Measurements from ENCODE around the gene GRIN3A.

DNA sequence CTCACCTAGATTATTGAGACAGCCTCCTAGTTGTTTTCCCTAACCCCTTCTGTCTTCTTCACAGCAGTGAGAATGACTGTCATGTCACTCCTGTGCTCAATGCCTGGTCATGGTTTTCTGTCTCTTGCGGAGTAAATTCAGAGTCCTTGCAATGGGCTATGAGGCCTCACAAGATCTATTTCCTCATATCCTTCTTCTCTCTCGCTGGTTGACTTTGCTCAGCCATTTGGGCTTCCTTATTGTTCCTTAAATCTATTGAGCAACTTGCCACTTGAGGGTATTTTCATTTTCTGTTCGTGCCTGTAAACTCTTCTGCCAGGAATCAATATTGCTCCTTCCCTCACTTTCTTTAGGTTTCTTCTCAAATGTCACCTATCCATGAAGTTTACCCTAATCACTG lies 152.7 kb downstream of the GRIN3A start:
- TF ChIP-seq, protein P1, sequence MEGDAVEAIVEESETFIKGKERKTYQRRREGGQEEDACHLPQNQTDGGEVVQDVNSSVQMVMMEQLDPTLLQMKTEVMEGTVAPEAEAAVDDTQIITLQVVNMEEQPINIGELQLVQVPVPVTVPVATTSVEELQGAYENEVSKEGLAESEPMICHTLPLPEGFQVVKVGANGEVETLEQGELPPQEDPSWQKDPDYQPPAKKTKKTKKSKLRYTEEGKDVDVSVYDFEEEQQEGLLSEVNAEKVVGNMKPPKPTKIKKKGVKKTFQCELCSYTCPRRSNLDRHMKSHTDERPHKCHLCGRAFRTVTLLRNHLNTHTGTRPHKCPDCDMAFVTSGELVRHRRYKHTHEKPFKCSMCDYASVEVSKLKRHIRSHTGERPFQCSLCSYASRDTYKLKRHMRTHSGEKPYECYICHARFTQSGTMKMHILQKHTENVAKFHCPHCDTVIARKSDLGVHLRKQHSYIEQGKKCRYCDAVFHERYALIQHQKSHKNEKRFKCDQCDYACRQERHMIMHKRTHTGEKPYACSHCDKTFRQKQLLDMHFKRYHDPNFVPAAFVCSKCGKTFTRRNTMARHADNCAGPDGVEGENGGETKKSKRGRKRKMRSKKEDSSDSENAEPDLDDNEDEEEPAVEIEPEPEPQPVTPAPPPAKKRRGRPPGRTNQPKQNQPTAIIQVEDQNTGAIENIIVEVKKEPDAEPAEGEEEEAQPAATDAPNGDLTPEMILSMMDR (IDR thresholded peaks at IDR 0.05; ENCODE audit: borderline replicate concordance, extremely low read depth, low read length, poor library complexity, severe bottlenecking): no peak
- no peak for TF ChIP-seq EZH2 (IDR thresholded peaks at IDR 0.05; ENCODE audit: borderline replicate concordance, low read depth, low read length, severe bottlenecking)
